Neuron (in vitro differentiated cells): ENCODE data around the gene TXNDC2.

ENCODE experiments used
- H2AFZ ChIP-seq: one replicate; pipeline ENCODE4 v1.6.1; 2013; ENCODE audit warnings: low read depth, mild to moderate bottlenecking, inconsistent platforms, low read length, moderate library complexity
- H3K27me3 ChIP-seq: one replicate; pipeline ENCODE4 v1.6.1; 2013; ENCODE audit warnings: low read length; ENCODE audit not compliant: insufficient read depth
- H3K36me3 ChIP-seq: one replicate; pipeline ENCODE4 v1.6.1; 2013; ENCODE audit warnings: low read length; ENCODE audit not compliant: insufficient read depth
- H3K4me1 ChIP-seq: one replicate; pipeline ENCODE4 v1.6.1; 2013; ENCODE audit warnings: low read length; ENCODE audit not compliant: insufficient read depth
- H3K4me3 ChIP-seq: 2 replicates; pipeline ENCODE4 v1.5.1; 2013; ENCODE audit warnings: mild to moderate bottlenecking, low read length, moderate library complexity
- H3K9me3 ChIP-seq: one replicate; pipeline ENCODE4 v1.6.1; 2013; ENCODE audit warnings: low read length

The TXNDC2 gene

DNA sequence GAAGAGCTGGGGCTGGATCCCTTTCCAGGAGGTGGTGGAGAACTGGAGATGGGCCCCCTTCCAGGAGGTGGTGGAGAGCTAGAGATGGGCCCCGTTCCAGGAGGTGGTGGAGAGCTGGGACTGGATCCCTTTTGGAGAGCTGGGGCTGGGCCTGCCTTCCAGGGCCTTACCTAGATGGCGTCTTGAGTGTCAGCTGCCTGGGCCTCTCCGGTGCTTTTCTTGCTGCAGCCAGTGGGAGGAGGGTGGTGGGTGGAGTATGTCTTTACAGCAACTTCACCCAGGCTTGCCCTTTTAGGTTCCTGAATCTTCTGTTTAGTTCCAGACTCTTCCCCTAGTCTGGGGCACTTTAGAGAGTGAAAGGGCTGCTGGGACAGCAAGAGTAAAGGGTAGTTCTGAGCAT lies 19.1 kb upstream of the TXNDC2 start:
- peaks cover 6% of the 10 kb centered on the region for H3K9me3 ChIP-seq
- peaks cover 39% of the 10 kb centered on the region for H3K4me1 ChIP-seq
- no peaks in the 10 kb centered on the region for H3K36me3 ChIP-seq
- no peaks in the 10 kb centered on the region for H3K27me3 ChIP-seq
- no peak overlapping the region for H3K4me3 ChIP-seq
- no peak overlapping the region for H2AFZ ChIP-seq

DNA sequence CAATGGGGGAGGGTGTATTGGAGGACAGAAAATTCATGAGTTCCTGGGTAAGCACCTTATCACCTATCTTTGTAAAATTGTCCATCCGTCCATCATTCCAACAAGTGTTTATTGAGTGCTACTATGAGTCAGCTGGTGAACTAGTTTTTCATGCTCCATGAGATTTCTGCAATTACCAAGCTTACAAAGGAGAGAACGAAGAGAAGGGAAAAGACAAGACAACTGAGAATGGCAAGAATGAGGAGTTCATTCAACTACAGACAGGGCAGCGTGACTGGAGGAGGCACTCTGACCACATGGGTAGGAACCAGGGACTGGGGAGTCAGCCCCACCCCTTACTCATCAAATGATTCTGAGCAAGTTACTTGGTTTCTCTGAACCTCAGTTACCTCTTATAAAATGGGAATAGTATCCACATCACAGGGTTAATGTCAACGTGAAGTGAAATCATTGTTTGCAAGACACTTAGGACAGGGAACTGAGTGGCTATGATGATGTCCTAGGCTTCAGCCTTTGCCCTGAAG lies 18.6 kb upstream of the TXNDC2 start:
- peaks cover 6% of the 10 kb centered on the region for H3K9me3 ChIP-seq
- H3K4me1 ChIP-seq, result peaks cover 34% of the 10 kb centered on the region
- H3K4me3 ChIP-seq, result no peak overlapping the region
- H3K36me3 ChIP-seq, result no peaks in the 10 kb centered on the region
- no peaks in the 10 kb centered on the region for H3K27me3 ChIP-seq
- no peak overlapping the region for H2AFZ ChIP-seq

DNA sequence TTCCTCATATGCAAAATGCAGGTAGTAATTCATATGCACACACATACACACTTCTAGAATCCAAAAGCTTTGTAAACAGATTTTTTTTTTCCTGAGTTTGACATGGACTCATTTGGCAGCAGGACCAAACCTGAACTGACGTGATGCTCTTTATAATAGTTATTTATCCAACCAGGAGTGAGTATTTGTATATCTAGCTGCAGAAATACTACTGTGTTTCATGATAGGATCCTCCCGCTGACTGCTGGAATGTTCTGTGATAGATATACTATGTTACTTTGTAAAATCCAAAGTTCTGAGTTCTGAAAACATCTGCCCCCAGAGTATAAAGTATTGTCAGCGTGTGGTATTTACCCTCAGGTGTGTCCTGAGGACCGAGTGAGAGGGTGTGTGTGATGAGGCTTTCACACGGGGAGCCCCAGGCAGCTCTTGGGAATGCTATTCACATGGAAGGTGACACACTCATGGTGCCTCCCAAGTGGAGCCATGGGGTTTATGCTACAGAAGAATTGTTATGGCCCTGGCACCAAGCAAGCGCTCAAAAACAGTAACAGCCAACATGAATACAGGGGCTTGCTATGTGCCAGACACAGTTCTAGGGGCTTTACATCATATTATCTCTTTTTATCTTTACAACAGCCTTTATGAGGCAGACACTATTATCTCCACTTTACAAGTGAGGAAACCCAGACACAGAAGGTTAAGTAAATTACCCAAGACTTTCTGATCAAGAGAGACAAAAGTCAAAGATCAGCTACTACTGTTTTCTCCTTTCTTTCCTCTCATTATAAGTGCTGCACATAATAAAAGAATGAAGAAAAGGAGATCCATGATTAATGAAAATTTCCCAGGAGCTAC lies 16.7 kb upstream of the TXNDC2 start:
- H3K36me3 ChIP-seq, result no peaks in the 10 kb centered on the region
- no peaks in the 10 kb centered on the region for H3K27me3 ChIP-seq
- H3K9me3 ChIP-seq, result peaks cover 6% of the 10 kb centered on the region
- no peak overlapping the region for H3K4me3 ChIP-seq
- H3K4me1 ChIP-seq, result peaks cover 22% of the 10 kb centered on the region
- H2AFZ ChIP-seq, result no peak overlapping the region

GRCh38 chr18:9869715-9870430 lies 15.9 kb upstream of the TXNDC2 start:
- Histone ChIP-seq H3K9me3 (peaks cover 5% of the 10 kb centered on the region), H3K27me3 (no peaks in the 10 kb centered on the region), H3K4me3 (no peak overlapping the region), H2AFZ (no peak overlapping the region), H3K36me3 (no peaks in the 10 kb centered on the region), H3K4me1 (peaks cover 22% of the 10 kb centered on the region)

GRCh38 chr18:9870431-9871008 lies 15.3 kb upstream of the TXNDC2 start:
- Histone ChIP-seq H3K27me3 (no peaks in the 10 kb centered on the region), H3K36me3 (no peaks in the 10 kb centered on the region), H3K4me3 (no peak overlapping the region), H2AFZ (no peak overlapping the region), H3K4me1 (peaks cover 22% of the 10 kb centered on the region), H3K9me3 (peaks cover 2% of the 10 kb centered on the region)

DNA sequence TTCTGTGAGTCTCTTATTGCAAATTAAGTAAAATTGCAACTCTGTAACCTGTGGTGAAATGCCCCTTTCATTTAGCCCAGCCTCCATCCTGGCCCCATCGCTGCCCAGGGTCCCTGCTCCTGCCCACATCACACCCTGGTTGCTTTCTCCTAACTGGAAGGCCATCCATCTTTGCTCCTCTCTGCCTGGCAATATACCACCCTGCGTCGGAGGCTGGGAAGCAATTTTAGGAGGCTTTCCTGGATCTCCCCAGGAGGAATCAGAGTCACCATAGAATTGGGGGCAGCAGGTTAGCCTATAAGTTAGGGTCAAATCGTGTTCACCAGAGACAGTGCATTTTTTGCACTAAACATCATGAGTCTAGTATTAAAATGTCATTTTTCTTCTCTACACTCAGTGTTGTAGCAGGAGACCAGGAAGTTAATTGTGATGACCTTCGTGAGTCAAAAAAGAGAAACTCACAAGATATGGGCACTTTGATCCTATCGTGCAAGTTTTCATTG lies 14.5 kb upstream of the TXNDC2 start:
- Histone ChIP-seq H2AFZ (no peak overlapping the region), H3K27me3 (no peaks in the 10 kb centered on the region), H3K4me1 (peaks cover 22% of the 10 kb centered on the region), H3K9me3 (peaks cover 2% of the 10 kb centered on the region), H3K36me3 (no peaks in the 10 kb centered on the region), H3K4me3 (no peak overlapping the region)

DNA sequence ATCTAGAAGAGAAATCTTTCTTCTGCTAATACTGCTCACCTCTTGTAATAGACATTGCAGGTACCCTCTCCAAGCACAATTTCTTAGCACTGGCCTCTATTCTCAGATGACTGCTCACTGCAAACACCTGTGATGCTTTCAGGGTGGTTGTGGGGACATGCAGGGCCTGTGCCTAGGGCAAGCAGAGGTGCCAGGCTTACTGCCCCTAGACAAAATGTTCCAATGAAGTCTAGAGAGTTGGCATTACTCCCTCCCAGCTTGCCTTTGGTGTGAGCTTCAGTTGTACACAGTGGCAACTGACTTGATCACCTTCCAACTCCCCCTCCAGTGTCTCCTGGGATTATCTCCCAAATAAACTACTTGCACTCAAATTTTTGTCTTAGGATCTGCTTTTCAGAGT lies 12.9 kb upstream of the TXNDC2 start:
- Histone ChIP-seq H3K4me1 (peaks cover 22% of the 10 kb centered on the region), H2AFZ (no peak overlapping the region), H3K9me3 (no peaks in the 10 kb centered on the region), H3K36me3 (no peaks in the 10 kb centered on the region), H3K4me3 (no peak overlapping the region), H3K27me3 (no peaks in the 10 kb centered on the region)

GRCh38 chr18:9874728-9875127 lies 11.0 kb upstream of the TXNDC2 start:
- H3K27me3 ChIP-seq, result no peaks in the 10 kb centered on the region
- no peak overlapping the region for H3K4me3 ChIP-seq
- H3K4me1 ChIP-seq, result peaks cover 10% of the 10 kb centered on the region
- no peak overlapping the region for H2AFZ ChIP-seq
- no peaks in the 10 kb centered on the region for H3K9me3 ChIP-seq
- H3K36me3 ChIP-seq, result no peaks in the 10 kb centered on the region

DNA sequence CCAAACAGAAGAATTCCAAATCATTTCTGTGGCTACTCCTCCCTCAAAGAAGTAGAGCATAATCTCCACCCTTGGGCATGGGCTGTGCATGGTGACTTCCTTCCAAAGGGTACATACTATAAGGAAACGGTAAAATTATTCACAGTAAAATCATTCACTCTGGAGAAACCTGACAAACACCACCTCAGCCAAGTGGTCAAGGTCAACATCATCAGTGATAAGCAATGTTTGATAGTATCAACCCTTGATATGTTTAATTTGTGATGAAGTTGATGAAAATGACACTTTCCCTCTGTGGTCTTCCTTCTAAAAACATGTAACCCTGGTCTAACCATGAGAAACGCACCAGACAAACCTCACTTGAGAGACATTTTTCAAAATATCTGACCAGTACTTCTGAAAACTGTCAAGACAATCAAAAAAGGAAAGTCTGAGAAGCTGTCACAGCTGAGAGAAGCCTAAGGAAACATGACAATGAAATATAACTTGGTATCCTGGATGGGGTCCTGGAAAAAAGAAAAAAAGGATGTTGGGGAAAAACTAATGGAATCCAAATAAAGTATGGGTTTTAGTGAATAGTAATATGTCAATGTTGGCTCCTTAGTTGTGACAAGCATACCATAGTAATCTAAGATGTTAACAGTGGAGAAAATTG lies 9.4 kb upstream of the TXNDC2 start:
- H3K4me3 ChIP-seq, result no peak overlapping the region
- H2AFZ ChIP-seq, result no peak overlapping the region
- no peaks in the 10 kb centered on the region for H3K27me3 ChIP-seq
- no peaks in the 10 kb centered on the region for H3K36me3 ChIP-seq
- no peaks in the 10 kb centered on the region for H3K9me3 ChIP-seq
- H3K4me1 ChIP-seq, result no peaks in the 10 kb centered on the region

GRCh38 chr18:9876867-9877654 lies 8.7 kb upstream of the TXNDC2 start:
- Histone ChIP-seq H3K9me3 (no peaks in the 10 kb centered on the region), H2AFZ (peak overlapping the region; percentile 30), H3K4me3 (no peak overlapping the region), H3K36me3 (no peaks in the 10 kb centered on the region), H3K4me1 (no peaks in the 10 kb centered on the region), H3K27me3 (no peaks in the 10 kb centered on the region)

- Histone ChIP-seq H2AFZ (no peak overlapping the region), H3K27me3 (no peaks in the 10 kb centered on the region), H3K9me3 (no peaks in the 10 kb centered on the region), H3K4me3 (no peak overlapping the region), H3K36me3 (no peaks in the 10 kb centered on the region), H3K4me1 (no peaks in the 10 kb centered on the region)
Observed at GRCh38 chr18:9877655-9878014, 8.1 kb upstream of the TXNDC2 start.

GRCh38 chr18:9878095-9878494 lies 7.7 kb upstream of the TXNDC2 start:
- H3K27me3 ChIP-seq, result no peaks in the 10 kb centered on the region
- H3K4me1 ChIP-seq, result no peaks in the 10 kb centered on the region
- no peaks in the 10 kb centered on the region for H3K9me3 ChIP-seq
- no peak overlapping the region for H2AFZ ChIP-seq
- H3K4me3 ChIP-seq, result no peak overlapping the region
- H3K36me3 ChIP-seq, result no peaks in the 10 kb centered on the region
